ENCODE data around the gene HOXC13.

The HOXC13 gene

DNA sequence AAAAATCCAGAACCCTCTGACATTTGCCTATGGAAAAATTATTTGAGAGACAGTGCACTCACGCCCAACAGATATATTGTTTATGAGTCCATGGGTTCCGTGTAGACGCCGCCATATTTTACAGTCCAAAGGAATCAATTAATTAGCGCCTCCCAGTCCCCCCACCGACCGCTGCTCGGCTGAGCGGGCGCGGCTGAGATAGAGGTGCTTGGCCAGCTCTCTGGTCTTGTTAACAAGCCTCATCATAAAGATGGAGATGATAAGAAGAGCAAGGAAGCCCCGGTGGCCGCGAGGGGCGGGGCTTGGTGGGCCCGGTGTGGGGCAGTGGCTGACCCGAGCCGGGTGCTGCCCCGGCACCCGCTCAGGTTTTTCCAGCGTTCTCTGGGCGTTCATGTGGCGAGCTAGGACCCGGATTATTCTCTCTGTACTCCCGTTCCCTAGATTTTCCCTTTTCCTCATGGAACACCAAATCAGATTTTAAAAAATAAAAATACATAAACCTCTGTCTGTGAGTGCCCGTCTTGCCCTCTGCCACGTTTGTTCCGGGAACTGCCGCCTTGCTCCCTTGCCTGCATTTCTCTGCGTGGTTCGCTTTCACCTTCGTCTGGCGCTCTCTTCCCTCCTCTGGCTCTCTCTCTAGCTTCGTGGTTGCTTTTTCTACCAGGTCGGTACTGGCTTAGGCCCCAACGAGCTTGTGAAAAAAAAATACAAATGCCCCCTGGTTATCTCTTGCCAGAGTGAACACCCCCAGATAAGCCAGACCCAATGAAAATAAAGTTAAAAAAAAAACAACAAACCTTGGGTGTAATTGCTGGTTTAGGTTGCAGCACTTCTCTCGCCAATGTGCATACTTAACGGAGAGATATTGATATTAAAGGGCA lies 25.0 kb downstream of the HOXC13 start:
- H3K9me2 ChIP-seq (replicated peaks; ENCODE audit: control insufficient read depth, low read length) = no peaks in the 10 kb centered on the region
- H3K27ac ChIP-seq (ENCODE audit: low read depth, low read length) = no peak overlapping the region
- H3K4me2 ChIP-seq (ENCODE audit: low read length) = no peak overlapping the region
- no peaks in the 10 kb centered on the region for H4K20me1 ChIP-seq (ENCODE audit: control insufficient read depth, insufficient read depth, low read depth, low read length)
- H3K4me1 ChIP-seq (ENCODE audit: control insufficient read depth, low read length) = peaks cover 7% of the 10 kb centered on the region
- peaks cover 66% of the 10 kb centered on the region for H3K27me3 ChIP-seq (ENCODE audit: control insufficient read depth, low read length)
- TF ChIP-seq, protein P1, sequence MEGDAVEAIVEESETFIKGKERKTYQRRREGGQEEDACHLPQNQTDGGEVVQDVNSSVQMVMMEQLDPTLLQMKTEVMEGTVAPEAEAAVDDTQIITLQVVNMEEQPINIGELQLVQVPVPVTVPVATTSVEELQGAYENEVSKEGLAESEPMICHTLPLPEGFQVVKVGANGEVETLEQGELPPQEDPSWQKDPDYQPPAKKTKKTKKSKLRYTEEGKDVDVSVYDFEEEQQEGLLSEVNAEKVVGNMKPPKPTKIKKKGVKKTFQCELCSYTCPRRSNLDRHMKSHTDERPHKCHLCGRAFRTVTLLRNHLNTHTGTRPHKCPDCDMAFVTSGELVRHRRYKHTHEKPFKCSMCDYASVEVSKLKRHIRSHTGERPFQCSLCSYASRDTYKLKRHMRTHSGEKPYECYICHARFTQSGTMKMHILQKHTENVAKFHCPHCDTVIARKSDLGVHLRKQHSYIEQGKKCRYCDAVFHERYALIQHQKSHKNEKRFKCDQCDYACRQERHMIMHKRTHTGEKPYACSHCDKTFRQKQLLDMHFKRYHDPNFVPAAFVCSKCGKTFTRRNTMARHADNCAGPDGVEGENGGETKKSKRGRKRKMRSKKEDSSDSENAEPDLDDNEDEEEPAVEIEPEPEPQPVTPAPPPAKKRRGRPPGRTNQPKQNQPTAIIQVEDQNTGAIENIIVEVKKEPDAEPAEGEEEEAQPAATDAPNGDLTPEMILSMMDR (IDR thresholded peaks at IDR 0.05; ENCODE audit: low read depth, low read length, poor library complexity, severe bottlenecking) = no peak
- TF ChIP-seq EZH2phosphoT487 (IDR thresholded peaks at IDR 0.05; ENCODE audit: borderline replicate concordance, low read length) = no peak
- H3K4me3 ChIP-seq (ENCODE audit: low read length) = no peak overlapping the region
- no peaks in the 10 kb centered on the region for H3K9me3 ChIP-seq (ENCODE audit: control insufficient read depth, insufficient read depth, low read length)
- no peaks in the 10 kb centered on the region for H3K36me3 ChIP-seq (ENCODE audit: control insufficient read depth, low read length)
- no peaks in the 10 kb centered on the region for H3K79me2 ChIP-seq (ENCODE audit: control insufficient read depth, low read length)
- no peaks in the 10 kb centered on the region for H3F3A ChIP-seq (ENCODE audit: control insufficient read depth, insufficient read depth)

DNA sequence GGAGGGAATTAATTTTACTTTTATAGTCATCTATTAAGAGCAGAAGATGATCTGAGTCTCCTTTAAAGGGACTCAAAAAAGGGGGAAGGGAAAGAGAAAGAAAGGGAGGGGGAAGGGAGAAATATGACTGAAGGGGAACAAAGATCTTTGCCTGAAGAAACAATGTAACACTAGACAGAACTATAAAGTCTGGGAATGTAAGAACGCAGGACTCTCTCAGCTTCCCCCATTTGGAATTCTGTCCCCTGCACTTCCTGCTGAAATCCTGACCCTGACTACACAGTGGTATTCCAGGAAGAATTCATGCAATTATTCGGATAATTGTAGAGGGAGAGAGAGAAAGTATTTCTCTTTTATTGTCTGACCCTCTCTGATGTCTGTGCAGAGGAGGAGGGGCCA lies 25.7 kb downstream of the HOXC13 start:
- peaks cover 69% of the 10 kb centered on the region for H3K27me3 ChIP-seq (ENCODE audit: control insufficient read depth, low read length)
- H3K9me2 ChIP-seq (replicated peaks; ENCODE audit: control insufficient read depth, low read length) = no peaks in the 10 kb centered on the region
- no peak overlapping the region for H3K4me2 ChIP-seq (ENCODE audit: low read length)
- no peak overlapping the region for H3K27ac ChIP-seq (ENCODE audit: low read depth, low read length)
- no peaks in the 10 kb centered on the region for H3F3A ChIP-seq (ENCODE audit: control insufficient read depth, insufficient read depth)
- TF ChIP-seq, protein P1 (IDR thresholded peaks at IDR 0.05; ENCODE audit: low read depth, low read length, poor library complexity, severe bottlenecking) = no peak
- TF ChIP-seq EZH2phosphoT487 (IDR thresholded peaks at IDR 0.05; ENCODE audit: borderline replicate concordance, low read length) = no peak
- no peak overlapping the region for H3K4me3 ChIP-seq (ENCODE audit: low read length)
- H3K36me3 ChIP-seq (ENCODE audit: control insufficient read depth, low read length) = no peaks in the 10 kb centered on the region
- no peaks in the 10 kb centered on the region for H4K20me1 ChIP-seq (ENCODE audit: control insufficient read depth, insufficient read depth, low read depth, low read length)
- peaks cover 7% of the 10 kb centered on the region for H3K4me1 ChIP-seq (ENCODE audit: control insufficient read depth, low read length)
- H3K9me3 ChIP-seq (ENCODE audit: control insufficient read depth, insufficient read depth, low read length) = no peaks in the 10 kb centered on the region
- H3K79me2 ChIP-seq (ENCODE audit: control insufficient read depth, low read length) = no peaks in the 10 kb centered on the region

DNA sequence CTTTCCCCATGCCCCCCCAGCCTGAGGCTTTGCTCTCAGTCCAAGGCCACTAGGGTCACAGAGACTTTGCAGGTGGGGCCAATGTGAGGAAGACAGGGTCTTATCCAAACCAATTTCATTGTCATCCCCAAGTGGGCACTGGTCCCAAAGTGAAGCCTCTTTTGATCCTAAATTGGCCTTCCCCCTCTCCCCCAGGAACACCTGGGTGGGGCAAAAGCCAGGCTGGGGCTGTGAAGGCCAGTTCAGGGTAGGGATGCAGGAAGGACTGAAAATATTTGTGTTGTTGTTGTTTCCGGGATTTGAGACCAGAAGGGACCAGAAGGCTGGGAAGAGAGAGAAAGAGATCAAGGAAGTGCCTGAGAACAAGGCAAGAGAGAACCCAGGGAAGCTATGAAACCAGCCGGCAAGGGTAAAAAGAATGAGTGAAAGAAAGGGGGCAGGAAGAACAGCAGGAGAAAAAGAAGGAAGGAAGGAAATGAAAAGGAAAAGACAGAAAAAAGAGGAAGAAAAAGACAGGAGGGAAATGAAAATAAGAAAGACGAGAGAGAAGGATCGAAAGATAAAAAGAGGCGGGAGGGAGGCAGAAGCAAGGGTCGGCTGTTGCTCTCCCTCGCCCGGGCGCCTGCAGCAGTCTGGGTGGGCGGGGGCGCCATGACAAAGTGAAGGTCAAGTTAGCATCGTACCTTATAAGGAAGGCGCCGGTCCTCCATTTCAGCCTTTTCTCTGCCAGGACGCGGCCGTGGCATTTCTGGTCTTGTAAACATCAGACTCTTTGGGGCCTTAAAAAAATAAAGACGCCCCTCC lies 26.9 kb downstream of the HOXC13 start:
- Histone ChIP-seq H3K27ac (ENCODE audit: low read depth, low read length) (no peak overlapping the region), H3K9me3 (ENCODE audit: control insufficient read depth, insufficient read depth, low read length) (no peaks in the 10 kb centered on the region)
- no peak for TF ChIP-seq EZH2phosphoT487 (IDR thresholded peaks at IDR 0.05; ENCODE audit: borderline replicate concordance, low read length)
- TF ChIP-seq, protein P1 (IDR thresholded peaks at IDR 0.05; ENCODE audit: low read depth, low read length, poor library complexity, severe bottlenecking) = no peak

More for the DNA sequence above, 26.9 kb downstream of the HOXC13 start:
- Histone ChIP-seq H3K27me3 (ENCODE audit: control insufficient read depth, low read length) (peaks cover 76% of the 10 kb centered on the region), H3K4me2 (ENCODE audit: low read length) (no peak overlapping the region), H3K4me1 (ENCODE audit: control insufficient read depth, low read length) (peaks cover 7% of the 10 kb centered on the region), H3F3A (ENCODE audit: control insufficient read depth, insufficient read depth) (no peaks in the 10 kb centered on the region), H4K20me1 (ENCODE audit: control insufficient read depth, insufficient read depth, low read depth, low read length) (no peaks in the 10 kb centered on the region), H3K79me2 (ENCODE audit: control insufficient read depth, low read length) (no peaks in the 10 kb centered on the region), H3K36me3 (ENCODE audit: control insufficient read depth, low read length) (no peaks in the 10 kb centered on the region), H3K4me3 (ENCODE audit: low read length) (no peak overlapping the region), H3K9me2 (replicated peaks; ENCODE audit: control insufficient read depth, low read length) (no peaks in the 10 kb centered on the region)

All from DOHH2 (cell line).